GM10266 (cell line): ENCODE results near the gene PARD6A.

ENCODE experiments used
- DNase-seq: peaks from one replicate; pipeline ENCODE4 v3.0.0; 2012; ENCODE audit errors: extremely low spot score
- CTCF ChIP-seq: IDR thresholded peaks from 2 replicates; pipeline ENCODE4 v1.5.1; 2012; ENCODE audit warnings: mild to moderate bottlenecking, low read depth; ENCODE audit not compliant: control insufficient read depth, insufficient read depth; ENCODE audit errors: missing control alignments

Gene PARD6A

GRCh38 chr16:67641779-67642708, 18.7 kb upstream of the PARD6A start:
- TF ChIP-seq CTCF = no peak
- no peak for DNase-seq

GRCh38 chr16:67644038-67644437, 16.7 kb upstream of the PARD6A start:
- peak; percentile 19 for DNase-seq
- no peak for TF ChIP-seq CTCF

GRCh38 chr16:67645397-67646121, 15.2 kb upstream of the PARD6A start:
- DNase-seq = peak; percentile 57
- no peak for TF ChIP-seq CTCF

- DNase-seq = peak; percentile 28
- no peak for TF ChIP-seq CTCF
Observed at GRCh38 chr16:67647111-67647651, 13.6 kb upstream of the PARD6A start.

- TF ChIP-seq CTCF = no peak
- DNase-seq = peak; percentile 20
Observed at GRCh38 chr16:67647681-67648080, 13.1 kb upstream of the PARD6A start.

- no peak for TF ChIP-seq CTCF
- DNase-seq = no peak
Observed at GRCh38 chr16:67648088-67648763, 12.5 kb upstream of the PARD6A start.
